HepG2 (cell line): ENCODE data around the gene FOXA1. TPM values are rescaled to one million over a fixed set of nuclear protein-coding genes. Genes with fewer than 3 reads are reported as not detected.

Experiments
- DNMT1 ChIP-seq: sonication (generic); formaldehyde crosslinking; IDR thresholded peaks from 2 replicates; pipeline ENCODE4 v1.5.1; 2020; ENCODE audit warnings: mild to moderate bottlenecking, missing genetic modification reagents
- EHMT2 ChIP-seq: fragments of 200-600 bp; sonication (generic); IDR thresholded peaks from 2 replicates; pipeline ENCODE4 v1.7.0; 2017; ENCODE audit warnings: antibody characterized with exemption, low read depth, low read length, borderline replicate concordance
- MED8 ChIP-seq: sonication (generic); formaldehyde crosslinking; IDR thresholded peaks from 2 replicates; pipeline ENCODE4 v1.8.1; 2023; ENCODE audit warnings: mild to moderate bottlenecking, missing genetic modification reagents; ENCODE audit not compliant: insufficient replicate concordance
- PLRG1 ChIP-seq: fragments of 450-650 bp; conservative IDR thresholded peaks from 2 replicates; pipeline ENCODE4 v1.6.1; 2016
- RBAK ChIP-seq: sonication (generic); formaldehyde crosslinking; IDR thresholded peaks from 2 replicates; pipeline ENCODE4 v1.5.1; 2020; ENCODE audit warnings: mild to moderate bottlenecking, missing genetic modification reagents
- SMYD3 ChIP-seq: sonication (generic); formaldehyde crosslinking; IDR thresholded peaks from 2 replicates; pipeline ENCODE4 v1.8.1; 2023; ENCODE audit warnings: mild to moderate bottlenecking, missing genetic modification reagents
- TBX3 ChIP-seq: fragments of 450-650 bp; IDR thresholded peaks from 2 replicates; pipeline ENCODE4 v1.6.1; 2017; ENCODE audit warnings: antibody characterized with exemption, mild to moderate bottlenecking, inconsistent platforms, borderline replicate concordance
- ZBTB3 ChIP-seq: sonication (generic); formaldehyde crosslinking; IDR thresholded peaks from 2 replicates; pipeline ENCODE4 v1.4.0; 2020; ENCODE audit warnings: low read depth, mild to moderate bottlenecking, moderate library complexity, missing genetic modification reagents, borderline replicate concordance
- ZBTB7A ChIP-seq: sonication (generic); formaldehyde crosslinking; IDR thresholded peaks from 2 replicates; pipeline ENCODE4 v1.8.0; 2022; ENCODE audit warnings: mild to moderate bottlenecking, missing genetic modification reagents
- ZMYM4 ChIP-seq: sonication (generic); formaldehyde crosslinking; IDR thresholded peaks from 2 replicates; pipeline ENCODE4 v1.8.1; 2023; ENCODE audit warnings: mild to moderate bottlenecking, missing genetic modification reagents
- ZNF460 ChIP-seq: sonication (generic); formaldehyde crosslinking; IDR thresholded peaks from 2 replicates; pipeline ENCODE4 v1.5.1; 2020; ENCODE audit warnings: missing genetic modification reagents, mild to moderate bottlenecking, borderline replicate concordance
- ZNF577 ChIP-seq: sonication (generic); formaldehyde crosslinking; IDR thresholded peaks from 2 replicates; pipeline ENCODE4 v1.4.0; 2020; ENCODE audit warnings: mild to moderate bottlenecking, low read depth, missing genetic modification reagents, borderline replicate concordance
- ZNF891 ChIP-seq: sonication (generic); formaldehyde crosslinking; IDR thresholded peaks from 2 replicates; pipeline ENCODE4 v1.5.0; 2020; ENCODE audit warnings: mild to moderate bottlenecking, missing genetic modification reagents
- ZSCAN22 ChIP-seq: sonication (generic); formaldehyde crosslinking; IDR thresholded peaks from 2 replicates; pipeline ENCODE4 v1.4.0; 2020; ENCODE audit warnings: mild to moderate bottlenecking, missing genetic modification reagents
- polyA plus RNA-seq, 8 experiments: library from polyadenylated mRNA; depleted of rRNA in 3 of 8; stranded (reverse) in 7 of 8; unstranded in 1 of 8; fragments of >200 nt; fragmentation: Illumina TruSeq in 4 of 8; extraction: Trizol in 4 of 8; gene quantifications; 2 replicates each; pipeline versions ENCODE4 v1.2.1 to v1.2.3, GENCODE V29; 2011 to 2016; ENCODE audit warnings: low read depth in 4 of 8, missing spikeins in 1 of 8, mixed read lengths in 1 of 8; ENCODE audit not compliant: insufficient read depth in 1 of 8
- total RNA-seq, 5 experiments: library from RNA; depleted of rRNA; stranded (reverse); fragments of >200 nt; fragmentation: Illumina TruSeq; extraction: Trizol; gene quantifications; 2 replicates each; pipeline ENCODE4 v1.2.3, GENCODE V29; 2016; ENCODE audit warnings: low read depth in 1 of 5
- TF ChIP-seq, protein P1 (sequence below): sonication (generic); formaldehyde crosslinking; IDR thresholded peaks from 2 replicates; pipeline ENCODE4 v1.5.0; 2020; ENCODE audit warnings: mild to moderate bottlenecking, missing genetic modification reagents
- TF ChIP-seq, protein P2 (sequence below): sonication (generic); formaldehyde crosslinking; IDR thresholded peaks from 2 replicates; pipeline ENCODE4 v1.5.1; 2020; ENCODE audit warnings: missing genetic modification reagents, mild to moderate bottlenecking, borderline replicate concordance
- TF ChIP-seq, protein P3 (sequence below): sonication (generic); formaldehyde crosslinking; IDR thresholded peaks from 2 replicates; pipeline ENCODE4 v1.4.0; 2020; ENCODE audit warnings: missing genetic modification reagents
- TF ChIP-seq, protein P4 (sequence below): sonication (generic); formaldehyde crosslinking; IDR thresholded peaks from 2 replicates; pipeline ENCODE4 v1.5.1; 2020; ENCODE audit warnings: missing genetic modification reagents, mild to moderate bottlenecking, borderline replicate concordance

FOXA1 gene
- total and polyA plus RNA-seq, 2 of the 13 experiments (the other 11 are each of a cell fraction or from before 2014, with no cell fraction given): 43.4 to 58.6 TPM

DNA sequence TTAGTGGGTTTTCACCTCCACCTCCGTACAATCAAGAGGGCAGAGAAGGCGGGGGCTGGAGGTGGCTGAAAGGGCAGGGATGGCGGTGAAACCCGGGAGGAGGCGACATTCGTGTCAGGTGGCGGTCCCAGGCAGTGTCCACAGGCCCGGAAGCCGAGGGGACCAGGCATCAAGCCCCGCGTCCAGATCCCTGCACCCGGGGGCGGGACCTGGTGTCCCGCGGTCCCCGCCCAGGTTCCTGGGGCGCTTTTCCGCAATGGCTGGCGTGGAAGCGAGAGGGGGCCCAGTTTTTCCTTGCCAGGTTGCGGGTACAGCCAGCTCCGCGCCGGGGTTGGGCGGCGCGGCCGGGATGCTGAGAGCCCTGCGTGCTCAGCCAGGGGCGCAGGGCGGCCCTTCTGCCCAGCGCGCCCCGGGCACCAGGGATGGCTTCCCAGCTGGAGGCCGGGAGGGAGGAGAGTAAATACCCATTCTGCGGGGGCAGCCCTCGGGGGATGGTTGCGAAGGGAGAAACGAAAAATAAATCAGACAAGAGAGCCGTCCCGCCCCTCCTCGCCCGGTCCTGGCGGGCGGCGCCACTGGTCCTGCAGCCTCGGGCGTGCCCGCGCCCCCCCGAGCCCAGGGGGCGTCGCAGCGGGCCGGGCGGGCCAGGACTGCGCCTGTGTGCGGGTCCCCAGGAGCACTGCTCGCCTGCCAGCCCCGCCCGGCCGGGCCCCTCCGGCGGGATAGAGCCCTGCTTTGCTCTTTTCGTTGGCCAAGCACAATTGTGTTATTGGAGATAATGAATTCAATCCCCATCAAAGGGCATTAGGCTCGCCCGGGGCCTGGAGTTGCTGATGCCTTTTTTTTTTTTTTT, 11.5 kb downstream of the FOXA1 start (continued):
- TF ChIP-seq DNMT1 (CRISPR knock-in tag) (0 out of 2 replicates have a peak, but pooled peaks have one; percentile 40), ZSCAN22 (CRISPR knock-in tag) (peak; percentile 24; the same call in 1 of the 2 replicates), SMYD3 (CRISPR knock-in tag) (no peak), ZBTB3 (CRISPR knock-in tag) (no peak), ZBTB7A (CRISPR knock-in tag) (no peak), ZMYM4 (CRISPR knock-in tag) (peak; percentile 51), ZNF577 (no peak), ZNF460 (no peak), EHMT2 (no peak), TBX3 (no peak), MED8 (CRISPR knock-in tag) (no peak), PLRG1 (no peak), RBAK (CRISPR knock-in tag) (no peak), ZNF891 (CRISPR knock-in tag) (no peak)
- TF ChIP-seq, protein P1, sequence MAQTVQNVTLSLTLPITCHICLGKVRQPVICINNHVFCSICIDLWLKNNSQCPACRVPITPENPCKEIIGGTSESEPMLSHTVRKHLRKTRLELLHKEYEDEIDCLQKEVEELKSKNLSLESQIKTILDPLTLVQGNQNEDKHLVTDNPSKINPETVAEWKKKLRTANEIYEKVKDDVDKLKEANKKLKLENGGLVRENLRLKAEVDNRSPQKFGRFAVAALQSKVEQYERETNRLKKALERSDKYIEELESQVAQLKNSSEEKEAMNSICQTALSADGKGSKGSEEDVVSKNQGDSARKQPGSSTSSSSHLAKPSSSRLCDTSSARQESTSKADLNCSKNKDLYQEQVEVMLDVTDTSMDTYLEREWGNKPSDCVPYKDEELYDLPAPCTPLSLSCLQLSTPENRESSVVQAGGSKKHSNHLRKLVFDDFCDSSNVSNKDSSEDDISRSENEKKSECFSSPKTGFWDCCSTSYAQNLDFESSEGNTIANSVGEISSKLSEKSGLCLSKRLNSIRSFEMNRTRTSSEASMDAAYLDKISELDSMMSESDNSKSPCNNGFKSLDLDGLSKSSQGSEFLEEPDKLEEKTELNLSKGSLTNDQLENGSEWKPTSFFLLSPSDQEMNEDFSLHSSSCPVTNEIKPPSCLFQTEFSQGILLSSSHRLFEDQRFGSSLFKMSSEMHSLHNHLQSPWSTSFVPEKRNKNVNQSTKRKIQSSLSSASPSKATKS (CRISPR knock-in tag): no peak
- TF ChIP-seq, protein P2, sequence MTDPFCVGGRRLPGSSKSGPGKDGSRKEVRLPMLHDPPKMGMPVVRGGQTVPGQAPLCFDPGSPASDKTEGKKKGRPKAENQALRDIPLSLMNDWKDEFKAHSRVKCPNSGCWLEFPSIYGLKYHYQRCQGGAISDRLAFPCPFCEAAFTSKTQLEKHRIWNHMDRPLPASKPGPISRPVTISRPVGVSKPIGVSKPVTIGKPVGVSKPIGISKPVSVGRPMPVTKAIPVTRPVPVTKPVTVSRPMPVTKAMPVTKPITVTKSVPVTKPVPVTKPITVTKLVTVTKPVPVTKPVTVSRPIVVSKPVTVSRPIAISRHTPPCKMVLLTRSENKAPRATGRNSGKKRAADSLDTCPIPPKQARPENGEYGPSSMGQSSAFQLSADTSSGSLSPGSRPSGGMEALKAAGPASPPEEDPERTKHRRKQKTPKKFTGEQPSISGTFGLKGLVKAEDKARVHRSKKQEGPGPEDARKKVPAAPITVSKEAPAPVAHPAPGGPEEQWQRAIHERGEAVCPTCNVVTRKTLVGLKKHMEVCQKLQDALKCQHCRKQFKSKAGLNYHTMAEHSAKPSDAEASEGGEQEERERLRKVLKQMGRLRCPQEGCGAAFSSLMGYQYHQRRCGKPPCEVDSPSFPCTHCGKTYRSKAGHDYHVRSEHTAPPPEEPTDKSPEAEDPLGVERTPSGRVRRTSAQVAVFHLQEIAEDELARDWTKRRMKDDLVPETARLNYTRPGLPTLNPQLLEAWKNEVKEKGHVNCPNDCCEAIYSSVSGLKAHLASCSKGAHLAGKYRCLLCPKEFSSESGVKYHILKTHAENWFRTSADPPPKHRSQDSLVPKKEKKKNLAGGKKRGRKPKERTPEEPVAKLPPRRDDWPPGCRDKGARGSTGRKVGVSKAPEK (CRISPR knock-in tag): no peak
- TF ChIP-seq, protein P3, sequence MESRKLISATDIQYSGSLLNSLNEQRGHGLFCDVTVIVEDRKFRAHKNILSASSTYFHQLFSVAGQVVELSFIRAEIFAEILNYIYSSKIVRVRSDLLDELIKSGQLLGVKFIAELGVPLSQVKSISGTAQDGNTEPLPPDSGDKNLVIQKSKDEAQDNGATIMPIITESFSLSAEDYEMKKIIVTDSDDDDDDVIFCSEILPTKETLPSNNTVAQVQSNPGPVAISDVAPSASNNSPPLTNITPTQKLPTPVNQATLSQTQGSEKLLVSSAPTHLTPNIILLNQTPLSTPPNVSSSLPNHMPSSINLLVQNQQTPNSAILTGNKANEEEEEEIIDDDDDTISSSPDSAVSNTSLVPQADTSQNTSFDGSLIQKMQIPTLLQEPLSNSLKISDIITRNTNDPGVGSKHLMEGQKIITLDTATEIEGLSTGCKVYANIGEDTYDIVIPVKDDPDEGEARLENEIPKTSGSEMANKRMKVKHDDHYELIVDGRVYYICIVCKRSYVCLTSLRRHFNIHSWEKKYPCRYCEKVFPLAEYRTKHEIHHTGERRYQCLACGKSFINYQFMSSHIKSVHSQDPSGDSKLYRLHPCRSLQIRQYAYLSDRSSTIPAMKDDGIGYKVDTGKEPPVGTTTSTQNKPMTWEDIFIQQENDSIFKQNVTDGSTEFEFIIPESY (CRISPR knock-in tag): no peak
- TF ChIP-seq, protein P4, sequence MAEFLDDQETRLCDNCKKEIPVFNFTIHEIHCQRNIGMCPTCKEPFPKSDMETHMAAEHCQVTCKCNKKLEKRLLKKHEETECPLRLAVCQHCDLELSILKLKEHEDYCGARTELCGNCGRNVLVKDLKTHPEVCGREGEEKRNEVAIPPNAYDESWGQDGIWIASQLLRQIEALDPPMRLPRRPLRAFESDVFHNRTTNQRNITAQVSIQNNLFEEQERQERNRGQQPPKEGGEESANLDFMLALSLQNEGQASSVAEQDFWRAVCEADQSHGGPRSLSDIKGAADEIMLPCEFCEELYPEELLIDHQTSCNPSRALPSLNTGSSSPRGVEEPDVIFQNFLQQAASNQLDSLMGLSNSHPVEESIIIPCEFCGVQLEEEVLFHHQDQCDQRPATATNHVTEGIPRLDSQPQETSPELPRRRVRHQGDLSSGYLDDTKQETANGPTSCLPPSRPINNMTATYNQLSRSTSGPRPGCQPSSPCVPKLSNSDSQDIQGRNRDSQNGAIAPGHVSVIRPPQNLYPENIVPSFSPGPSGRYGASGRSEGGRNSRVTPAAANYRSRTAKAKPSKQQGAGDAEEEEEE (CRISPR knock-in tag): no peak
